SU-DHL-6 (cell line): ENCODE measurements around the gene OTOF.

Experiments
- CTCF ChIP-seq: fragments of 200-600 bp; sonication (generic); IDR thresholded peaks from one replicate; pipeline ENCODE4 v1.5.1; 2017; ENCODE audit warnings: antibody characterized with exemption, mild to moderate bottlenecking, low read length, moderate library complexity; ENCODE audit not compliant: insufficient read depth, poor library complexity, severe bottlenecking
- EZH2phosphoT487 ChIP-seq: fragments of 200-600 bp; sonication (generic), shearing (Covaris generic); conservative IDR thresholded peaks from 2 replicates; pipeline ENCODE4 v1.6.1; 2018; ENCODE audit warnings: mild to moderate bottlenecking, antibody characterized with exemption, low read length, moderate library complexity, mixed read lengths

- TF ChIP-seq CTCF (no peak), EZH2phosphoT487 (no peak)
These were observed 3.8 kb upstream of the OTOF start for GRCh38 chr2:26481706-26482105.
